ENCODE results near the gene DBH. TPM values are rescaled to one million over a fixed set of nuclear protein-coding genes. Genes with fewer than 3 reads are reported as not detected.
A peak's percentile ranks its signal among the peaks of the same experiment; 100 is the strongest.

Gene DBH
- total and polyA plus RNA-seq, 2 of the 13 experiments (the other 11 are each of a cell fraction or from before 2014, with no cell fraction given) = not detected

- intact Hi-C loops (cut with micrococcal nuclease; ENCODE audit: unreplicated experiment) = no loop called here
- H3K4me1 ChIP-seq (ENCODE audit: insufficient read depth, low read length) = no peaks in the 10 kb centered on the region
- TF ChIP-seq ZBTB38 (CRISPR knock-in tag; IDR thresholded peaks at IDR 0.05) (no peak), MTA3 (CRISPR knock-in tag; IDR thresholded peaks at IDR 0.05) (no peak)
- ATAC-seq = no peak
- no TSS peak for BruUV-seq (replicated peaks)
- ChIA-PET POLR2A (no interaction called here), CTCF (ENCODE audit: low intra/inter-chr PET ratio, low total read pairs) (no interaction called here)
- peaks cover 2 to 11% of the 10 kb centered on the region in 2 experiments for H3K36me3 ChIP-seq (replicated peaks in 1 of 2; ENCODE audit: control insufficient read depth in 1 of 2, insufficient read depth in 2 of 2, low read length in 2 of 2)
- no peak overlapping the region for H3K9ac ChIP-seq (ENCODE audit: insufficient read depth, low read depth, low read length)
- in situ Hi-C loops (cut with HindIII; ENCODE audit: extremely low pct_ligation_motif_present, low pct_unique_long_range_greater_than_20kb) = no loop called here
- DNase-seq (ENCODE audit: low spot score) = no peak
- H3K27ac ChIP-seq (ENCODE audit: extremely low read length, insufficient read depth, low read length) = no peak overlapping the region
- H3K4me2 ChIP-seq (ENCODE audit: low read depth, low read length) = no peak overlapping the region
- no peaks in the 10 kb centered on the region for H3K9me3 ChIP-seq (ENCODE audit: low read length)
- no peak overlapping the region for H2AFZ ChIP-seq (ENCODE audit: low read length)
- 96% methylated on average over 12 of the region's 26 CpGs for WGBS (ENCODE audit: low lambda C conversion rate)
- H3K4me3 ChIP-seq (replicated peaks in 1 of 3; ENCODE audit: insufficient read depth in 1 of 3, low read depth in 2 of 3, low read length in 3 of 3) = no peak overlapping the region
- FAIRE-seq = no peak
- H3K79me2 ChIP-seq (ENCODE audit: insufficient read depth, low read length) = no peaks in the 10 kb centered on the region
- H4K20me1 ChIP-seq (ENCODE audit: insufficient read depth, low read length) = no peaks in the 10 kb centered on the region; the same call in 1 of the 2 replicates
- H3K27me3 ChIP-seq (ENCODE audit: control insufficient read depth in 1 of 2, insufficient read depth in 2 of 2, low read length in 2 of 2) = no peaks in the 10 kb centered on the region
These were observed 48.2 kb downstream of the DBH start for GRCh38 chr9:133684121-133684935.

DNA sequence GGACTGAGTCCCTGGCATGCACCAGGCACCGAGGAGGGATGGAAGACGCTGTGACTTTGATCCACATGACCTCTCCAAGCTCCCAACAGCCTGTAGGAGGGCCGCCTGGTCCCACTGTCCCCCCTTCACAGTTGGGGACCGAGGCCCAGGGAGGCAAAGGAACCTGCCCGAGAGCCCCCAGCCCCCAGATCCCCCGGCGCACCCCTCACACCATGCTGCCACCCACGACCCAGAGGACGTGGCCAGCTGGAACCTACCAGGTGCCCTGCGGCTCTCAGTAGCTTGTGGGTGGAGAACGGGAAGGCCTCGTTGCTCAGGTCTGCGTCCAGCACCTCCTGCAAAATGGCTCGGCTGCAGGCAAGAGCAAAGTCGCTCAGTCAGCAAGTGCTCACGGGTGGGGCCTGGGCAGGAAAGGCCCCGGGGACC lies 48.8 kb downstream of the DBH start:
- FAIRE-seq = no peak
- intact Hi-C loops (cut with micrococcal nuclease; ENCODE audit: unreplicated experiment) (no loop called here), in situ Hi-C loops (cut with HindIII; ENCODE audit: extremely low pct_ligation_motif_present, low pct_unique_long_range_greater_than_20kb) (no loop called here)
- DNase-seq (ENCODE audit: low spot score) = no peak
- H3K27me3 ChIP-seq (ENCODE audit: control insufficient read depth in 1 of 2, insufficient read depth in 2 of 2, low read length in 2 of 2) = no peaks in the 10 kb centered on the region
- no peak for ATAC-seq
- H3K4me2 ChIP-seq (ENCODE audit: low read depth, low read length) = no peak overlapping the region
- ChIA-PET CTCF (ENCODE audit: low intra/inter-chr PET ratio, low total read pairs) (no interaction called here), POLR2A (no interaction called here)
- no peak for TF ChIP-seq ZNF333 (CRISPR knock-in tag; IDR thresholded peaks at IDR 0.05; ENCODE audit: borderline replicate concordance)
- TF ChIP-seq RNF219 (CRISPR knock-in tag; IDR thresholded peaks at IDR 0.05) = no peak
- TF ChIP-seq AGO2 (optimal IDR thresholded peaks at IDR 0.05; ENCODE audit: low read depth, low read length) = peak; percentile 24
- no peaks in the 10 kb centered on the region; the same call in 1 of the 2 replicates for H4K20me1 ChIP-seq (ENCODE audit: insufficient read depth, low read length)
- H3K36me3 ChIP-seq (replicated peaks in 1 of 2; ENCODE audit: control insufficient read depth in 1 of 2, insufficient read depth in 2 of 2, low read length in 2 of 2) = peaks cover 8 to 13% of the 10 kb centered on the region in 2 experiments
- BruUV-seq (replicated peaks) = no TSS peak
- no peak overlapping the region for H2AFZ ChIP-seq (ENCODE audit: low read length)
- H3K4me3 ChIP-seq (replicated peaks in 1 of 3; ENCODE audit: insufficient read depth in 1 of 3, low read depth in 2 of 3, low read length in 3 of 3) = no peak overlapping the region
- H3K27ac ChIP-seq (ENCODE audit: extremely low read length, insufficient read depth, low read length) = no peak overlapping the region
- H3K9ac ChIP-seq (ENCODE audit: insufficient read depth, low read depth, low read length) = no peak overlapping the region
- H3K4me1 ChIP-seq (ENCODE audit: insufficient read depth, low read length) = no peaks in the 10 kb centered on the region
- H3K9me3 ChIP-seq (ENCODE audit: low read length) = no peaks in the 10 kb centered on the region
- WGBS (ENCODE audit: low lambda C conversion rate) = 93% methylated on average over 8 of the region's 17 CpGs
- H3K79me2 ChIP-seq (ENCODE audit: insufficient read depth, low read length) = no peaks in the 10 kb centered on the region

Measured in HepG2 (cell line).